SH-SY5Y (cell line): ENCODE data around the gene VWA3A.

Source experiments
- GATA2 ChIP-seq: IDR thresholded peaks from 2 replicates; pipeline ENCODE4 v1.6.1; 2011; ENCODE audit warnings: mild to moderate bottlenecking, low read depth, low read length
- GATA3 ChIP-seq: IDR thresholded peaks from 2 replicates; pipeline ENCODE4 v1.6.1; 2011; ENCODE audit warnings: low read depth, mild to moderate bottlenecking, low read length, moderate library complexity

- TF ChIP-seq GATA2, result no peak
- no peak for TF ChIP-seq GATA3
Observed at GRCh38 chr16:22124583-22125284, 32.4 kb downstream of the VWA3A start.
